ENCODE data around the gene PLXNB3. TPM values are rescaled to one million over a fixed set of nuclear protein-coding genes. Genes with fewer than 3 reads are reported as not detected.

Gene PLXNB3
- total and polyA plus RNA-seq, 2 donors (not counting 1 experiment from before 2014, with no cell fraction given) = 1.9 to 4.3 TPM

GRCh38 chrX:153782313-153782712 is 18.3 kb downstream of the PLXNB3 start:
- no peak overlapping the region for H3K27ac ChIP-seq (ENCODE audit: insufficient read depth, low read length)

GRCh38 chrX:153782871-153783270 is 18.8 kb downstream of the PLXNB3 start:
- no peaks in the 10 kb centered on the region for H3K27me3 ChIP-seq (ENCODE audit: control insufficient read depth, insufficient read depth, low read length)
- H3K9ac ChIP-seq (ENCODE audit: insufficient read depth, low read length) = no peak overlapping the region
- DNase-seq (ENCODE audit: low read depth in 2 of 2) = no peak
- H3K27ac ChIP-seq (ENCODE audit: insufficient read depth, low read length) = no peak overlapping the region
- H3K79me2 ChIP-seq (ENCODE audit: control insufficient read depth, insufficient read depth, low read length) = no peaks in the 10 kb centered on the region
- no peak overlapping the region for H3K4me3 ChIP-seq (replicated peaks in 1 of 4; ENCODE audit: control extremely low read depth in 1 of 4, insufficient read depth in 1 of 4, low read depth in 3 of 4, low read length in 4 of 4)
- no peak for TF ChIP-seq EZH2 (IDR thresholded peaks at IDR 0.05; ENCODE audit: low read length, missing control alignments)
- no peak for TF ChIP-seq CTCF (conservative IDR thresholded peaks at IDR 0.05 in 1 of 2, IDR thresholded peaks at IDR 0.05 in 1 of 2; ENCODE audit: low read depth in 1 of 2, low read length in 2 of 2)
- H2AFZ ChIP-seq (ENCODE audit: low read length) = no peak overlapping the region
- no peak overlapping the region for H3K4me2 ChIP-seq (ENCODE audit: extremely low read depth, insufficient read depth, low read length)
- peaks cover 6% of the 10 kb centered on the region for H3K36me3 ChIP-seq (ENCODE audit: control insufficient read depth, insufficient read depth, low read length)
- H4K20me1 ChIP-seq (ENCODE audit: control insufficient read depth, extremely low read depth, insufficient read depth, low read length) = no peaks in the 10 kb centered on the region
- H3K9me3 ChIP-seq (ENCODE audit: control insufficient read depth, insufficient read depth, low read depth, low read length) = no peaks in the 10 kb centered on the region
- H3K4me1 ChIP-seq (ENCODE audit: control insufficient read depth, extremely low read depth, insufficient read depth, low read length) = no peaks in the 10 kb centered on the region

More at GRCh38 chrX:153782313-153782712, 18.3 kb downstream of the PLXNB3 start:
- Histone ChIP-seq H3K36me3 (ENCODE audit: control insufficient read depth, insufficient read depth, low read length) (peaks cover 4% of the 10 kb centered on the region), H3K9ac (ENCODE audit: insufficient read depth, low read length) (no peak overlapping the region), H4K20me1 (ENCODE audit: control insufficient read depth, extremely low read depth, insufficient read depth, low read length) (no peaks in the 10 kb centered on the region), H3K79me2 (ENCODE audit: control insufficient read depth, insufficient read depth, low read length) (no peaks in the 10 kb centered on the region), H3K27me3 (ENCODE audit: control insufficient read depth, insufficient read depth, low read length) (no peaks in the 10 kb centered on the region), H3K4me1 (ENCODE audit: control insufficient read depth, extremely low read depth, insufficient read depth, low read length) (no peaks in the 10 kb centered on the region), H2AFZ (ENCODE audit: low read length) (no peak overlapping the region), H3K9me3 (ENCODE audit: control insufficient read depth, insufficient read depth, low read depth, low read length) (no peaks in the 10 kb centered on the region), H3K4me3 (replicated peaks in 1 of 4; ENCODE audit: control extremely low read depth in 1 of 4, insufficient read depth in 1 of 4, low read depth in 3 of 4, low read length in 4 of 4) (no peak overlapping the region), H3K4me2 (ENCODE audit: extremely low read depth, insufficient read depth, low read length) (no peak overlapping the region)
- TF ChIP-seq CTCF (conservative IDR thresholded peaks at IDR 0.05 in 1 of 2, IDR thresholded peaks at IDR 0.05 in 1 of 2; ENCODE audit: low read depth in 1 of 2, low read length in 2 of 2) (no peak), EZH2 (IDR thresholded peaks at IDR 0.05; ENCODE audit: low read length, missing control alignments) (no peak)
- no peak for DNase-seq (ENCODE audit: low read depth in 2 of 2)

GRCh38 chrX:153783378-153784013 is 19.4 kb downstream of the PLXNB3 start:
- Histone ChIP-seq H3K4me2 (ENCODE audit: extremely low read depth, insufficient read depth, low read length) (no peak overlapping the region), H3K27ac (ENCODE audit: insufficient read depth, low read length) (no peak overlapping the region), H3K79me2 (ENCODE audit: control insufficient read depth, insufficient read depth, low read length) (no peaks in the 10 kb centered on the region), H2AFZ (ENCODE audit: low read length) (no peak overlapping the region), H3K36me3 (ENCODE audit: control insufficient read depth, insufficient read depth, low read length) (peaks cover 6% of the 10 kb centered on the region), H3K9ac (ENCODE audit: insufficient read depth, low read length) (no peak overlapping the region), H3K4me3 (replicated peaks in 1 of 4; ENCODE audit: control extremely low read depth in 1 of 4, insufficient read depth in 1 of 4, low read depth in 3 of 4, low read length in 4 of 4) (no peak overlapping the region), H3K27me3 (ENCODE audit: control insufficient read depth, insufficient read depth, low read length) (no peaks in the 10 kb centered on the region), H3K9me3 (ENCODE audit: control insufficient read depth, insufficient read depth, low read depth, low read length) (no peaks in the 10 kb centered on the region), H4K20me1 (ENCODE audit: control insufficient read depth, extremely low read depth, insufficient read depth, low read length) (no peaks in the 10 kb centered on the region), H3K4me1 (ENCODE audit: control insufficient read depth, extremely low read depth, insufficient read depth, low read length) (no peaks in the 10 kb centered on the region)
- DNase-seq (ENCODE audit: low read depth in 2 of 2) = no peak
- TF ChIP-seq EZH2 (IDR thresholded peaks at IDR 0.05; ENCODE audit: low read length, missing control alignments) (no peak), CTCF (conservative IDR thresholded peaks at IDR 0.05 in 1 of 2, IDR thresholded peaks at IDR 0.05 in 1 of 2; ENCODE audit: low read depth in 1 of 2, low read length in 2 of 2) (no peak)

All from fibroblast of lung (primary cell).